ENCODE data around the gene EFCAB13.
"Not testable (repeated sequence)": the region's sequence is repeated elsewhere in the genome, so short reads cannot be mapped to it uniquely, and the experiment has no call there.

EFCAB13 gene

DNA sequence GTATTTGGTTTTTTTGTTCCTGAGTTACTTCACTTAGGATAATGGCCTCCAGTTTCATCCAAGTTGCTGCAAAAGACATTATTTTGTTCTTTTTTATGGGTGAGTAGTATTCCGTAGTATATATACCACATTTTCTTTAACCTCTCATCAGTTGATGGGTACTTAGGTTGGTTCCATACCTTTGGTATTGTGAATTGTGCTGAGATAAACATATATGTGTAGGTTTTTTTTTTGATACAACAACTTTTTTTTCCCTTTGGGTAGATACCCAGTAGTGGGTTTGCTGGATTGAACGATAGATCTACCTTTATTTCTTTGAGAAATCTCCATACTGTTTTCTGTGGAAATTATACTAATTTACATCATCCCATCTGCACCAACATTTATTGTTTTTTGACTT is 6.8 kb downstream of the EFCAB13 start:
- no peak for DNase-seq

GRCh38 chr17:47332287-47332686 is 8.5 kb downstream of the EFCAB13 start:
- no peak for DNase-seq

DNA sequence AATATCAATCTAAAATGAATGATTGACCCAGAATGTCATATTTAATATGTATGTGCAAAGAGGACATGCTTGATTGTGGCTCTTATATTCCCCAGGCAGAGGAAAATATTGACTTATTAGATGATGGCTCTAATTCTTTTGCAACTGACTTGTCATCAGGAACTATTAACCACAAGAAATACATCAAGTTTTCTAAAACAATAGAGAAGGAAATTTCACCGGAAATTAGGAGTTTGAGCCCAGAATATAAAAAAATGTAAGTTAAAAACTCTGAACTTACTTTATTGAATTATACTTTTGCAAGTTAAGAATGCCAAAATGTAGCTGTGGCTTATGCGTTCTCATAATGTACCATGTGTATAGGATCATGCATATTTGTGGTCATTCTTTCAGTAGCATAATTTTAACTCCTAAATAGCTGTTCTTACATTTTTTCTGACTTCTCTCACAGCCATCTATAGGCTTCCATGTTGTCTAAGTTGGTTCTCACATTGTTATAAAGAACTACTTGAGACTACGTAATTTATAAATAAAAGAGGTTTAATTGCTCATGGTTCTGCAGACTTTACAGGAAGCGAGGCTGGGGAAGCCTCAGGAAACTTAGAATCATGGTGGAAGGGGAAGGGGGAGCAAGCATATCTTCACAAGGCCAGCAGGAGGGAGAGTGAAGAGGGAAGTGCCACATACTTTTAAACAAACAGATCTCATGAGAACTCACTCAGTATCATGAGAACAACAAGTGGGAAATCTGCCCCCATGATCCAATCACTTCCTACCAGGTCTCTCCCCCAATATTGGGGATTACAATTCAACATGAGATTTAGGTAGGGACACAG is 11.6 kb downstream of the EFCAB13 start:
- no peak for DNase-seq

DNA sequence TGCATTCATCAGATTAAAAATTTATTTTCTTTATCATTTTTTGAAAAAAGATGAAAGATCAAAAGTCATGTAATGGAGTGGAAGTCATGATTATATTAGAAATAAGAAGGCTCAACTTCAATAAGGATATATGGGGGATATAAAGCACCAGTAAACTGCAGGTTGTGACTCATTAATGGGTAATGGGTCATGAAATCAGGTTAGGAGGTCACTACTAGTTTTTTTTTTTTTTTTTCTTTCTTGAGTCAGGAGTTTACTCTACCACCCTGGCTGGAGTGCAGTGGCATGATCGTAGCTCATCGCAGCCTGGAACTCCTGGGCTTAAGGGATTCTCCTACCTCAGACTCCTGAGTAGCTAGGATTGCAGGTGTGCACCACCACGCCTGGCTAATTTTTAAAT is 14.3 kb downstream of the EFCAB13 start:
- no peak for DNase-seq

GRCh38 chr17:47352848-47353247 is 29.1 kb downstream of the EFCAB13 start:
- no peak for DNase-seq

DNA sequence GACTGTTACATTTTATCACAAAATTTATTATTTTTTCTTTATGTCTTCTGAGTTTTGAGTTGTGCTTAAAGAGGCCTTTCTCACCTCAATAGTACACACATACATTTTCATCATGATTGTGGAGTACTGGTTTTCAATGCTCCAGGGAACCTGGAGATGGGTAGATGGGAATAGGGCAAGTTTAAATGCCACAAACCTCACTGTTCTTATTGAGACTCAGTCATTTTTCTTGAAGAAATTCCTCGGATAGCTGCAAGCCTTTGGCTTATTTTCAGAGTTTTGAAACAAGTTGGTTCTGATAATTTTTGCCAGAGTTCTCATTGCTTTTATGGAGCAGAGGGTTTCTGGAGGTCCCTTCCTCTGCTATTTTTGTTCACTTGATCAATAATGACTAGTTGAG is 34.9 kb downstream of the EFCAB13 start:
- no peak for DNase-seq

GRCh38 chr17:47363171-47363570 is 39.4 kb downstream of the EFCAB13 start:
- no peak for DNase-seq

DNA sequence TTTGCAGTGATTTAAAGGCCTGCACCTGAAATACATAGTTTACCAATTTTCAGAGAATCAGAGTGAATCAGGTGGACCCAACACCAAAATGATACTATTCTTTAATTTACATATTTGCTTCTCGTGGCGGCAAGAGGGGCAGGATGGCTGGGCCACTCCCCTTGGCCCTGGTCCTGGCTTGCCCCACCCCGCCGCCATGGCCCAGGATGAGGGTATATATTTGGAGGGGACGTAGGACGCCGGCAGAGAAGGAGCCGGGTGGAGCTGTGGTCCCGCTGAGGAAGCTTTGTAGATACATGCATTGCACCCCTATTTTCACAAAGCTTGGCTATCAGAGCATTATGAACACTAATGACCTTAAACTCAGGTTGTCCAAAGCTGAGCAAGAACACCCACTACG is 43.5 kb downstream of the EFCAB13 start:
- DNase-seq: no peak

DNA sequence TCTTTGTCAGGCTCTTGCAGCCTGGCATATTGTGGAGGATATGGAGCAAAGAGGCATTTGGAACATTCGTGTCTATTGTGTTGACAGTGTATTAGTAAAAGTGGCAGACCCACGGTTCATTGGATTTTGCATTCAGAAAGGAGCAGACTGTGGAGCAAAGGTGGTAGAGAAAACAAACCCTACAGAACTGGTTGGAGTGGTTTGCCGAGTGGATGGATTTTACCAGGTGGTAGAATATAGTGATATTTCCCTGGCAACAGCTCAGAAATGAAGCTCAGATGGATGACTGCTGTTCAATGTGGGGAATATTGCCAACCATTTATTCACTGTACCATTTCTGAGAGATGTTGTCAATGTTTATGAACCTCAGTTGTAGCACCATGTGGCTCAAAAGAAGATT is 44.5 kb downstream of the EFCAB13 start:
- DNase-seq: no peak

DNA sequence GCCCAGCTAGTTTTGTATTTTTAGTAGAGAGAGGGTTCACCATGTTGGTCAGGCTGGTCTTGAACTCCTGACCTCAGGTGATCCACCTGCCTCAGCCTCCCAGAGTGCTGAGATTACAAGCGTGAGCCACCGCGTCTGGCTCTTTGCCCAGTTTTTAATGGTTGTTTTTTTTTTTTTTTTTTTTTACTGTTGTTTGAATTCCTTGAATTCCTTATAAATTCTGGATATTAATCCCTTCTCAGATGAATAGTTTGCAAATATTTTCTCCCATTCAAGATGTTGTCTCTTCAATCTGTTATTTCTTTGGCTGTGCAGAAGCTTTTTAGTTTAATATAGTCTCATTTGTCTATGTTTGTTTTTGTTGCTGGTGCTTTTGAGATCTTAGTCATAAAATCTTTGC is 47.1 kb downstream of the EFCAB13 start:
- not testable (repeated sequence) for DNase-seq

GRCh38 chr17:47373002-47373401 is 49.2 kb downstream of the EFCAB13 start:
- no peak for DNase-seq

DNA sequence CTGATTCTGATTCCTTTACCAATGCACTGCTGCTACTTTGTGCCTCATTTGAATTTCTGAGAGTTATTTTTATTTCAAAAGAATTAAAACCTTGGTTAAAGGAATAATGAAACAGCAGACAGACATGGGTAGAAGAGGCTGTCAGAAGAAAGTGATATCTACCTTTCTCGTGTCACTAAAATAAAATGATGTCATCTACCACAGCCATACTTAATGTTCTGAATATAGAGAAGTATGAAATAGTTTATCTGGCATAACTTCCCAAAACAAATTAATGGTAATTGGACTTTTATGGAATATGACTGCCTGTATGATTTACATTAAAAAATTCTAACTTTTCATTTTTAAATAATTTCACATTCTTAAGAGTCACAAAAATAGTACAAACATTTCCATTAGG is 52.5 kb downstream of the EFCAB13 start:
- DNase-seq: no peak

DNA sequence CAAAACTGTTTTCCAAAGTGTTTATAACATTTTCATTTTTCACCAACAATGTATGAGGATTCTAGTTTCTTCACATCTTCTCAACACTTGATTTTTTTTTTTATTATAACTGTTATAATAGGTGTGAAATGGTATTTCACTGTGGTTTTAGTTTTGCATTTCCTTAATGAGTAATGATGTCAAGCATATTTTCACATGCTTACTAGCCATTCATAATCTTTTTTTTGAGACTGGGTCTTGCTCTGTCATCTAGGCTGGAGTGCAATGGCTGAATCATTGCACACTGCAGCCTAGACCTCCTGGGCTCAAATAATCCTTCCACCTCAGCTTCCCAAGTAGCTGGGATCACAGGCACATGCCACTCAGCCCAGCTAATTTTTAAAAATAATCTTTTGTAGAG is 65.1 kb downstream of the EFCAB13 start:
- no peak for DNase-seq

DNA sequence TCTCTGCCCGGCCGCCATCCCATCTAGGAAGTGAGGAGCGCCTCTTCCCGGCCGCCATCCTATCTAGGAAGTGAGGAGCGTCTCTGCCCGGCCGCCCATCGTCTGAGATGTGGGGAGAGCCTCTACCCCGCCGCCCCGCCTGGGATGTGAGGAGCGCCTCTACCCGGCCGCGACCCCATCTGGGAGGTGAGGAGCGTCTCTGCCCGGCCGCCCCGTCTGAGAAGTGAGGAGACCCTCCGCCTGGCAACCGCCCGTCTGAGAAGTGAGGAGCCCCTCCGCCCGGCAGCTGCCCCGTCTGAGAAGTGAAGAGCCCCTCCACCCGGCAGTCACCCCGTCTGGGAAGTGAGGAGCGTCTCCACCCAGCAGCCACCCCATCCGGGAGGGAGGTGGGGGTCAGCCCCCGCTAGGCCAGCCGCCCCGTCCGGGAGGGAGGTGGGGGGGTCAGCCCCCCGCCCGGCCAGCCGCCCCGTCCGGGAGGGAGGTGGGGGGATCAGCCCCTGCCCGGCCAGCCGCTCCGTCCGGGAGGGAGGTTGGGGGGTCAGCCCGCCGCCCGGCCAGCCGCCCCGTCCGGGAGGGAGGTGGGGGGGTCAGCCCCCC is 73.9 kb downstream of the EFCAB13 start:
- DNase-seq: not testable (repeated sequence)

DNA sequence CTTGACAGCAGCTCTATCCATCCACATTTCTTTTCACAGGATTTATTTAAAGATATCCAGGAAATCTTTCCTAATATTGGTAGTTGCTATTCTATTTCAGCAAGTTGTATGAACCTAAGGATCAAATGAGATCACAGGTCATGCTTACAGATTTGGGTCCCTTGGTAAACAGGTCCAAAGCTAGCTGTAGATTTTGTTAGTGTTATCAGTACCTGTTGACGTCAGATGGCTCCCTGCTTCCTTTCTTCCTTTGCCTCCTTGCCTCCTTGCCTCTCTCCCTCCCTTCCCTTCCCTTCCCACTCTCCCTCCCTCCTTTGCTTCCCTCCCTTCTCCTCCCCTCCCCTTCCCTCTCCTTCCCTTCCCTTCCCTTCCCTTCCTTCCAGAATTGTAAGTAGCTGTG is 76.6 kb downstream of the EFCAB13 start:
- no peak for DNase-seq

- no peak for DNase-seq
Observed at GRCh38 chr17:47401100-47401499, 77.3 kb downstream of the EFCAB13 start.

- no peak for DNase-seq
Observed at GRCh38 chr17:47404006-47404405, 80.3 kb downstream of the EFCAB13 start.

DNA sequence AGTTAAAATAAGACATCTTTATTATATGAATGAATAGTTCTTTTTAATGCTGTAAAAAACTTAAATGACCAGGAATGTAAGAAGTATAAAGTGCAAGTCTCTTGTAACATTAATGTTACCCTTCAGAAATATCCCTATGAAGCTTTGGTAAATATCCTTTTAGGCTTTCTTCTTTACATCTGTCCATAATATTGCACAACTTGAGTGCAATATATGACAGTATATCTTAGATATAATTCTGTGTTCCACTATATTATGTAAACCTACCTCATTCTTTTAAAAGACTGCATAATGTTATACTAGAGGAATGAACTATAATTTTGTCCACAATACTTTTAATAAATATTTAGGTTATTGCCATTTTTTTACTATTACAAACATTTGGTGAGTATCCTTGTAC is 81.1 kb downstream of the EFCAB13 start:
- no peak for DNase-seq

DNA sequence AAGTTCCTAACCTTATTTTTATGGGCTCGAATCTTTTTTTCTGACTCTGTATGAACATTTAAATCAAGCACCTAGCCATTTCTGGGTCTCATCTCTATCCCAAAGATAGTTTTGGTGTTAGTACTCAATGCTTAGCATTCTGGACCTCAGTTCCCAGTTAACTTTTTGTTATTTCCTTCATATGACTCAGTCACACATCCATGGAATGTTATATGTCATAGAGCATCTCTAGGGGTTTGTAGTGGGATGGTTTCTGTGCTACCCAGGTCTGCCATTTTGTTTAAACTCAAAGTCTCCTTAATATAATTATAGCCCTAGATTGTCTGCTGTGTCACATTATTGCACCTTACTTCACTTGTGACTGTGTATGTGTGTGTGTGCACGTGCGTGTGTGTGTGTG is 90.1 kb downstream of the EFCAB13 start:
- no peak for DNase-seq

DNA sequence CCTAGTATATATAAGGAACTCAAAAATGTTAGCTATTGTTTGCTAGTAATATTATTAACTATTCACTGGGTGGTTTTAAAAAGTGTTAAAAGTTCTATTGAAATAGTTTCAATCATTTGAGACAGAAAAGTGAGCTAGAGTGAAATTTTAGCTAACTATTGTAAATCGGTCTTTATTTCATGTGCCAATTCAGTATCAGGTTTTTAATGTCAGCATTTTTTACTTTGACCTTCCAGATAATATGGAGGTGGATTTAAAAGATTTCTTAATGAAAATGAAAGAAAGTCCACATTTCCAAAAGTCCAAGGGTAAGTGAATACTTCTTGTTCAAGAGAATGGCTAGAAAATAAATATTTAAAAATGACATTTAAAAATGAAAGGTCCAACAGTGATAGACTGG is 90.9 kb downstream of the EFCAB13 start:
- no peak for DNase-seq

DNA sequence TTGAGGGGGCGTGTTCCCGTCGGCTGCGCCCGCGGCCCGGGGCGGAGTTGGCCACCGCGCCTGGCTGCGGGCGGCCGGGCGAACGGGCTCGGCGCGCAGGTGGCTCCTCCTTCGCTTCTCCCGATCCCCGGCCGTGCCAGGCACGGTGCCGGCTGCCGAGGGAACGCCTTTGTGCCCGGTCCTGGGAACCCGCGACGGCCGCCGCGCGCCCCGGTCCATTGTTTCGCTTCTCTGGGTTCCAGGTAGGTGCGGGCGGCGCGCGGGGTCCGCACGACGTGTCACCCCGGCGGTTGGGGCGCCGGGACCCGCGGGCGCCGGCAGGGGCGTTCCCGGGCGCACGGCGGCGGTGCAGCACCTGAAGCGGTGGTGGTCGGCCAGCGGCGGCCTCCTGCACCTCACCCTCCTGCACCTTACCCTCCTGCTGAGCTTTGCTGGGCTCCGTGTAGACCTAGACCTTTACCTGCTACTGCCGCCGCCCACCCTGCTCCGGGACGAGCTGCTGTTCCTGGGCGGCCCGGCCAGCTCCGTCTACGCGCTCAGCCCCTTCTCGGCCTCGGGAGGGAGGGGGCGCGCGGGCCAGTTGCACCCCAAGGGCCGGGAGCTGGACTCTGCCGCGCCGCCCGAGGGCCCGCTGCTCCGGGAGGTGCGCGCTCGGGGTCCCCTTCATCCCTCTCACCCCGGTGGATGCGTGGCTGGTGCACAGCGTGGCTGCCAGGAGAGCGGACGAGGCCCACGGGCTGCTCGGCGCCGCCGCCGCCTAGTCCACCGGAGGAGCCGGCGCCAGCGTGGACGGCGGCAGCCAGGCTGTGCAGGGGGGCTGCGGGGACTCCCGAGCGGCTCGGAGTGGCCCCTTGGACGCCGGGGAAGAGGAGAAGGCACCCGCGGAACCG is 99.9 kb downstream of the EFCAB13 start:
- DNase-seq: no peak

GRCh38 chr17:47425233-47425632 is 101.5 kb downstream of the EFCAB13 start:
- not testable (repeated sequence) for DNase-seq

DNA sequence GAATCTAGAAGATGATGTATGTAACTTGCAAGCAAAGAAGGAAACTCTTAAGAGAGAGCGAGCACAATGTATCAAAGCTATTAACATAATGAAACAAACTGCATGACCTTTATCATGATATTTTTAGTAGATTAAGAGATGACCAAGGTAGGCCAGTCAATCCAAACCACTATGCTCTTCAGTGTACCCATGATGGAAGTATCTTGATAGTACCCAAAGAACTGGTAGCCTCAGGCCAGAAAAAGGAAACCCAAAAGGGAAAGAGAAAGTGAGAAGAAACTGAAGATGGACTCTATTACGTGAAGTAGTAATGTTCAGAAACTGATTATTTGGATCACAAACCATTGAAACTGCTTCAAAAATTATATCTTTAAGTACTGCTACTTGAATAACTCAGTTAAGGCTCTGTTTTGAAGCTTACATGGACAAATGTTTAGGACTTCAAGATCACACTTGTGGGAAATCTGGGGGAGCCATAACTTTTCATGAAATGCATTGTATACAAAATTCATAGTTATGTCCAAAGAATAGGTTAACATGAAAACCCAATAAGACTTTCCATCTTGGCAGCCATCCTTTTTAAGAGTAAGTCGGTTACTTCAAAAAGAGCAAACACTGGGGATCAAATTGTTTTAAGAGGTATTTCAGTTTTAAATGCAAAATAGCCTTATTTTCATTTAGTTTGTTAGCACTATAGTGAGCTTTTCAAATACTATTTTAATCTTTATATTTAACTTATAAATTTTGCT is 102.3 kb downstream of the EFCAB13 start:
- DNase-seq: not testable (repeated sequence)
